GM18951 (cell line): ENCODE results near the gene PES1.
"Not testable (repeated sequence)": the region's sequence is repeated elsewhere in the genome, so short reads cannot be mapped to it uniquely, and the experiment has no call there.

Source experiments
- POLR2A ChIP-seq: IDR thresholded peaks from 4 replicates; pipeline ENCODE4 v1.6.1; 2011; ENCODE audit warnings: mild to moderate bottlenecking; ENCODE audit not compliant: insufficient read length, insufficient read depth; ENCODE audit errors: extremely low read depth
- in situ Hi-C: fragments of 300-500 bp; cut with MboI; formaldehyde crosslinking; loops from one replicate; pipeline ENCODE4 v1.12.0; 2022; ENCODE audit warnings: low sequenced_read_pairs, mixed read lengths, inconsistent platforms; ENCODE audit not compliant: unreplicated experiment

PES1 gene

DNA sequence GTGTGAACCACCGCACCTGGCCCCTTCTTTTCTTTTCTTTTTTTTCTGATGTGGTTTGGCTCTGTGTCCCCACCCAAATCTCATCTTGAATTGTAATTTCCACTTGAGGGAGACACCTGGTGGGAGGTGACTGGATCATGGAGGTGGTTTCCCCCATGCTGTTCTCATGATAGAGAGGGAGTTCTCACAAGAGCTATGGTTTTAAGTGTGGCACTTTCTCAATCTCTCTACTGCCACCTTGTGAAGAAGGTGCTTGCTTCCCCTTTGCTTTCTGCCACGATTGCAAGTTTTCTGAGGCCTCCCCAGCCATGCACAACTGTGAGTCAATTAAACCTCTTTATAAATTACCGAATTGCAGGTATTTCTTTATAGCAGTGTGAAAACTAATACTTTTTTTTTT is 10.3 kb upstream of the PES1 start:
- in situ Hi-C loops: no loop called here
- no peak for TF ChIP-seq POLR2A

DNA sequence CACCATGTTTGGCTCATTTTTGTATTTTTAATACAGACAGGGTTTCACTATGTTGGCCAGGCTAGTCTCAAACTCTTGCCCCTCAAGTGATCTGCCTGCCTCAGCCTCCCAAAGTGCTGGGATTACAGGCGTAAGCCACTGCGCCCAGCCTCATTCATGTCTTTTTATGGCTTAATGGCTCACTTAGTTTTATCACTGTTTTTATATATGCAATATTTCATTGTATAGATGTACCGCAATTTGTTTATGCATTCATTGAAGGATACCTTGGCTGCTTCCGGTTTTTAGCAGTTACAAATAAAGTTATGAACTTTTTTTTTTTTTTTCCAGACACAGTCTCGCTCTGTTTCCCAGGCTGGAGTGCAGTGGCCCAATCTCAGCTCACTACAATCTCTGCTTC is 9.8 kb upstream of the PES1 start:
- TF ChIP-seq POLR2A: no peak
- in situ Hi-C loops: no loop called here

DNA sequence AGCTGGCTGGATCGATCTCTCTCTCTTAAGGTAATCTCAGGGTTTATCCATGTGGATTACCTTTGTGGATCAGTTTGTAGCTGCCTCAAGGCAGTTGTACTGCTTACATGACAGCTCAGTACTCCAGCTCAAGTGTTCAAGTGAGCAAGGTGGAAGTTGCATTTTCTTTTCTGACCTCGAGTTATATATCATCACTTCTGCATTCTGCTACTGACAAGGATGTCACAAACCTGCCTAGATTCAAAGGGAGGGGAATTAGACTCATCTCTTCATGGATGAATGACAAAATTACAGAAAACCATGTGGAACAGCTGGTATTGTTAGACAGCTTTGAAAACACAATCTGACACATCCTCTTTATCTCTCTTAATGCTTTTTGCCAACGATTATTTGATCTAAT is 9.2 kb upstream of the PES1 start:
- in situ Hi-C loops: no loop called here

DNA sequence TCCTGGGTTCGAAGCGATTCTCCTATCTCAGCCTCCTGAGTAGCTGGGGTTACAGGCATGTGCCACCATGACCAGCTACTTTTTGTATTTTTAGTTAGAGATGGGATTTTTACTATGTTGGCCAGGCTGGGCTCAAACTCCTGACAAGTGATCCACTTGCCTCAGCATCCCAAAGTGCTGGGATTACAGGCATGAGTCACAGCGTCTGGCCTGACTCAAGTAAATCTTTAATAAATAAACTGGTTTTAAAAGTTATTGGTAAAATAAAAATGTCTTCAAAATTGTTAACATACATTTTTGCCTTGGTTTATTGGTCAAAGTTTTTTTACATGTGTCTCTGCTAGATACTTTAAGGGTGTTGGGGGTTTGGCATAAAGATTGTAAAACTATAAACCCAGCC is 7.3 kb upstream of the PES1 start:
- in situ Hi-C loops: no loop called here
- no peak for TF ChIP-seq POLR2A

More for the DNA sequence above, 9.2 kb upstream of the PES1 start:
- no peak for TF ChIP-seq POLR2A

DNA sequence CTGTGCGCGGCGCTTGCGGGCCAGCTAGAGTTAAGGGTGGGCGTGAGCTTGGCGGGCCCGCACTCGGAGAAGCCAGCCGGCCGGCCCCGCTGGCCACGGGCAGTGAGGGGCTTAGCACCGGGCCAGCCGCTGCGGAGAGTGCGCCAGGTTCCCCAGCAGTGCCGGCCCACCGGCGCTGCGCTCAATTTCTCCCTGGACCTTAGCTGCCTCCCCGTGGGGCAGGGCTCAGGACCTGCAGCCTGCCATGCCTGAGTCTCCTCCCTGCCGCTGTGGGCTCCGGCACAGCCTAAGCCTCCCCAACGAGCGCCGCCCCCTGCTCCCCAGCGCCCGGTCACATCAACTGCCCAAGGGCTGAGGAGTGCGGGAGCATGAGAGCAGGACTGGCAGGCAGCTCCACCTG is 5.2 kb upstream of the PES1 start:
- in situ Hi-C loops: no loop called here
- no peak for TF ChIP-seq POLR2A

DNA sequence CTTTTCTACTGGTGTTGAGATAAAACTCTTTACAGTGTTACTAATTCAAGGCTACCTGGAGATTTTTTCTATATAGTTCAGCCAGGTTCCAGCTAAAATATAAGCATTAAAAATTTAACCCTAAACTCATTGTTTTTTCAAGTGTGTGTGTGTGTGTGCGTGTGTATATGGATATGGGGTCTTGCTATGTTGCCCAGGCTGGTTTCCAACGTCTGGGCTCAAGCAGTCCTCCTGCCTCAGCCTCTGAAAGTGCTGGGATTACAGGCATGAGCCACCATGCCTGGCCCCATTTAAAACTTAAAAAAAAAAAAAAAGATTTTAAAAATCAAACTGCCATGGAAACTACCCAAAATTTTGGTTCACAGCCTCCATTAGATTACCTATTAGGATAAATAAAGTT is 4.5 kb upstream of the PES1 start:
- in situ Hi-C loops: no loop called here
- TF ChIP-seq POLR2A: no peak

DNA sequence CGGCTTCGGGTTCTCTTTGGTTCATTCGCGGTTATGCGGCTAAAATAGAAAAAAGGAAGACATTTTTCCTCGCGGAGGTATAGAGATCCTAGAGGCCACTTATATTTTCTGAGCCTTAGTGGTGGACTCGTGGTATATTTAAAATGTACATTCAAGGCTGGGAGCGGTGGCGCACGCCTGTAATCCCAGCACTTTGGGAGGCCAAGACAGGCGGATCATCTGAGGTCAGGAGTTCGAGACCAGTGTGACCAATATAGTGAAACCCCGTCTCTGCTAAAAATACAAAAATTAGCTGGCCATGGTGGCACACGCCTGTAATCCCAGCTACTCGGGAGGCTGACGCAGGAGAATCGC is 627 bp upstream of the PES1 start:
- in situ Hi-C loops: not testable (repeated sequence)

DNA sequence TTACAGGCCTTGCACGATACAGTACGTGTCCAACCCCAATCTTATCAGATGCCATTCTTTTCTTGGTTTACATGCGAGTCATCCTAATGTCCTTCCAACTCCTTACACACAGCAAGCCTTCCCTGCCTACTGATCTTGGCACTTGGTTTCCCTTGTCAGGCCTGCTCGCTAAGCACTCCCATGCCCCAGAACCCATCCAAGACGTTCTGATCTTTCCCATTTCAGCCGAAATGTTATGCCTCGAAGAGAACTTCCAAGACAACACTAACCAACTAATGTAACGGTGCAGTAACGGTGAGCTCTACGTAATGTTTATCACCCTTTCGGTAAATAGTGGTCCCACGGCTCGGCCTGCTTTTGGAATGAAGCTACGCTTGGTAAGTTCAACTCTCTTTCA is 521 bp downstream of the PES1 start:
- TF ChIP-seq POLR2A: no peak
- in situ Hi-C loops: no loop called here

DNA sequence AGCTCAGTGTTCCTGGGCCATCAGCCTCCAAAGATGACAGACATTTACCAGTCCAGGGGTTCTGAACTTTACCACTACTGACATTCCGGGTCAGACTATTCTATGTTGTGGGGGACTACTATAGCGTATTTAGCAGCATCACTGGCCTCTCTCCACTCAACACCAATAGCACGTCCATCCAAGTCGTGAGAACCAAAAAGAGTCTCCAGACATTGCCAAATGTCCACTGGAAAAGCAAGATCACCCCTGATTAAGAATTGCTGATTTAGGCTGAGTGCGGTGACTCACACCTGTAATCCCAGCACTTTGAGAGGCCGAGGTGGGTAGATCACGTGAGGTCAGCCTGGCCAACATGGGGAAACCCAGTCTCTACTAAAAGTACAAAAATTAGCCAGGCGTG is 5.3 kb downstream of the PES1 start:
- in situ Hi-C loops: no loop called here
- TF ChIP-seq POLR2A: no peak

DNA sequence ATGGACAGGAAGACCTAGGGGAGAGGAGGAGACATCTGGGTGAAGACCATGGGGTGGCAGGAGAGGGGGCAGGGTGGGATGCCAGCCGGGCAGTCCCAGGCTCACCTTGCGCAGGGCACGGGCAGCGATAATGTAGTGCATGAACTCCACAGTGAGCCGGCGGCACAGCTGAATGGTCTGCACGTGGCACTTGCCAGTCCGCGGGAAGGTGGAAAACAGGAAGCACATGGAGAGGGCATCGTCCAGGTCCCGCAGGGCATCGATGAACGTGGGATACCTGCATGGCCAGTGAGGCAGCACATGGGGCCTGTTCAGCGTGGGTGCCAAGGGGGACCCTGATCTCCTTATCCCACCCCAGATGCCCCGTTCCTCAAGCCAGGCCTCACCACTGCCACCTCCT is 7.3 kb downstream of the PES1 start:
- no peak for TF ChIP-seq POLR2A
- in situ Hi-C loops: no loop called here

DNA sequence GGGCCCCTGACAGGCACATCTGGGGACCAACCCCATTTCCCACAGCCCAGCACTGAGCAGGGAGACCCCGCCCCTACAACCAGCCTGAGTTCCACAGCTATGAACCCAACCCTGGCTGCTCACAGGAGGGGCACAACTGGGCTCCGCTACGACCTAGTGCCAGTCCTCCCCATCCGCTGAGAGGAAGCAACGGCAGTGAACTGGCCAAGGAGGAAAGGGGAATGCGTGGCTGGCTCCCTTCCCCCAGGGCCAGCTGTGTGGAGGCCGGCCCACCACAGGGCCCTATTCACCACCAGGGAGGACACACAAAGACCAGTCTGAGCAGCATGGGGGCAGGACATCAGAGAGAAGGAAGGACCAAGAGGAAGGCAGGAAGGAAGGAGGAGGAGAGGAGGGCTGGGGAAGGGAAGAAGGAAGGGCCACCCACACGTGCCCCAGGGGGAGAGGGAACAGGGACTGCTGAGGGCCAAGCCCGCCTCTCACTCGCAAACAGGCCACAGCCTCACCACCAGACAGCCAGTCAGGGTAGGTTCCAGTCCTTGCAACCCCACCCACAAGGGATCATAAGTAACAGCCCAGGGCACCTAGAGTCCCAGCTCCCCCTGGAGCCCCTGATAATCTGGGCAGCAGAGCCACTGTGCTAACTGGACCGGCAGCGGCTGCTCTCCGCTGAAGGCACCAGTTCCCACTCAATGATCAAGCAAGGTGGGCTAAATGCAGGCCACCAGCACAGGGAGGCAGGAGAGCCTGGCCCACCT is 8.7 kb downstream of the PES1 start:
- in situ Hi-C loops: no loop called here
- TF ChIP-seq POLR2A: no peak

DNA sequence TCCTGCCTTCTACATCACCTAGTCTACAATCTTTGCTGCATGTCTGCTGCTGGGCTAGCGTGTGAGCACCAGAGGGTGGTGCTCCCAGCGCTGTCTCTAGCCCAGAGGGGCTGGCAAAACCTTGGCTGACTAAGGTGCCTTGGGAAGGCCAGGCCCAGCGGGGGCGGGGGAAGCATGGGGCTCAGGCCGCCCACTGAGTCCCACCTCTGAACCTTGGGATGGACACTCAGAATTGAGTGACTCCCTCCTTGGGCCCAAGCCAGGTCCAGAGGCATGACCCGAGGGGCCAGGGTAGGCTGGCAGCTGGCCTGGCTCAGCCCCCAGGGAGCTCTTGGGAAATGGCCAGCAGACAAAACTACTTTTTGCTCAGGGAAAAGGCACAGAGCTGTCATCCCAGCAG is 9.7 kb downstream of the PES1 start:
- TF ChIP-seq POLR2A: no peak
- in situ Hi-C loops: no loop called here

DNA sequence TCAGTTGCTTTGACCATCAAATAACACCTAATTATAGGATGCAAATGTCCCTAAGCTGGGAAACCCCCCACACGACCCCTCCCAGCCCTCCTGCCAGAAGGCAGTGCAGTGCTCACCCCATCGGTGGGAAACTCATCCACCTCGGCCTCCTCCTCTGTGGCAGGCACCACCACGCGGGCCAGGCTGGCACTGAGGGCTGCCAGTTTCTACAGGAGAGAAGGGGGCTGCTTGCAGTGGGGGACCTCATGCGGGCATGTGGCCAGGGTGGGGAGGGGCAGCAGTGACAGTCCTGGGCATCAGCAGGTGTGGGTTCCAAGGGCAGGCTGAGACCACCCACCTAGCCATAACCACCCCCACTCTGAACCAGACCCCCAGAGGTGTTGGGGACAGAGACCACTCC is 10.8 kb downstream of the PES1 start:
- TF ChIP-seq POLR2A: no peak
- in situ Hi-C loops: no loop called here

DNA sequence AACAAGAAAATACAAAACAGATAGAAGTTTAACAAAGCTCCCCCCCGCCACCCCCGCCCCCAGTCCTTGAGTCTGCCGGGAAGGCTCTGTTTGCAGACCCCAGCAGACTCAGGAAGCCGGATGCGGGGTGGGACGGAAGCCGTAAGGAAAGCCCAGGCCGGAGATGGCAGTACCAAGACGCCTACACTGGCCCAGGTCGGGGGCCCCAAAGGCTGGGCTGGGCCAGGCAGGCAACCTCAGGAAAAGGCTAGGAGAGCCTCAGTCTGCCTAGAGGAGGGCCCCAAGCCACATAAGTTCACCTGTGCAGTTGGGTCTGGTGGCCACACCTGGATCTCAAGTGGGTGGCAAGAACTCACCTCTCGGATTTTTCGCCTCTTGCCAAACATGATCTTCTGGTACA is 13.2 kb downstream of the PES1 start:
- TF ChIP-seq POLR2A: no peak
- in situ Hi-C loops: no loop called here

DNA sequence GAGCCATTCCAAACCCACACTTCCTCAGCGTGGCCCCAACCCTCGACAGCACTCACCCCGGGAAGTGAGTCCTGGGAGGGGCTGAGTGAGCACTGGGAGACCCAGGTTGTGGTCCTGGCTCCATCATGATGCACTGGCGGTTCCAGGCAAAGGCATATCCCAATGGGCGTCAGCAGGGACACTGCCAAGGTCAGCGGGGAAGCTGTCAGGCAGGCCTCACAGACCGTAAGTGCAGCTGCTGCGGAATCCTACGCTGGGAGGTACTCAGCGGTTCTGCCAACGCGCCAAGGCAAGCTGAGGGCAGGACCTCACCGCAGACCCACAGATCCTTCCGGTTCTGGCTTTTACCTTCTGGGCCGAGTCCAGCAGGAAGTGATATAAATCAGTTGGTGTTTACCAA is 15.9 kb downstream of the PES1 start:
- in situ Hi-C loops: no loop called here
- no peak for TF ChIP-seq POLR2A
